Measurements from ENCODE around the gene BCL10. TPM values are rescaled to one million over a fixed set of nuclear protein-coding genes. Genes with fewer than 3 reads are reported as not detected.
A peak's percentile ranks its signal among the peaks of the same experiment; 100 is the strongest.

The BCL10 gene
- total RNA-seq, 1 donor from 2014 or later: 31.3 TPM

DNA sequence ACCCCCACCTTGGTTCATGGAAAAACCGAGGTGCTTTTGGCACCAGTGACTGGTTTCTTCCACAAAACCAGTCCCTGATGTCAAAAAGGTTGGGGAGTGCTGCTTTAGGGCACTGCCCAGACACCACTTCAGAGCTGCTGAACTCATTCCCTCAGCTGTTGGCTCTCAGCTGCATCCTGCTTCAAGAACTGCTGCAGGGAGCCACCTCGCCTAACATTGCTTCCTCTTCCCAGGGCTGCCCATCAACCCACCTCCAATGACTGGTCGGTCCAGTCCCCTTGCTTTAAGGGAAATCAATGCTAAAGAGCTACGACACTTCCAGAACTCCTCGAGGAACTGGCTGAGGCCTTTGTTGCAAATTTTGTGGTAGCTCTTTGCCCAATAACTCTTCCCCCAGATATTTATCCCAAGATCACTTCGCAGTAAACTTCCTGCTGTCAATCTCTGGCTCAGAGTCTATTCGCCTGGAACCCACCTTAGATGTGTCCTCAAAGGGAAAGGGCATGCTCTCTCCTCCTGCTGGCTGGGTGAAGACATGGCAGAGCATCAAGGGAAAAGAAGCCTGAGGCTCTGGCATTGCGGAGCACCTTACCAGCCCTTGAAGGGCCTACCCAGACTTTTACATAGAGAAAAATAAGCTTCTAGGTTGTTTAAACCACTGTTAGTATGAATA lies 46.0 kb downstream of the BCL10 start:
- DNase-seq (ENCODE audit: low read depth): no peak
- Histone ChIP-seq H3K4me3 (ENCODE audit: low read depth, low read length) (no peak overlapping the region), H3K36me3 (ENCODE audit: control insufficient read depth, insufficient read depth, low read length) (no peaks in the 10 kb centered on the region), H3K27me3 (ENCODE audit: control insufficient read depth, insufficient read depth, low read length) (no peaks in the 10 kb centered on the region)
- TF ChIP-seq, protein P1, sequence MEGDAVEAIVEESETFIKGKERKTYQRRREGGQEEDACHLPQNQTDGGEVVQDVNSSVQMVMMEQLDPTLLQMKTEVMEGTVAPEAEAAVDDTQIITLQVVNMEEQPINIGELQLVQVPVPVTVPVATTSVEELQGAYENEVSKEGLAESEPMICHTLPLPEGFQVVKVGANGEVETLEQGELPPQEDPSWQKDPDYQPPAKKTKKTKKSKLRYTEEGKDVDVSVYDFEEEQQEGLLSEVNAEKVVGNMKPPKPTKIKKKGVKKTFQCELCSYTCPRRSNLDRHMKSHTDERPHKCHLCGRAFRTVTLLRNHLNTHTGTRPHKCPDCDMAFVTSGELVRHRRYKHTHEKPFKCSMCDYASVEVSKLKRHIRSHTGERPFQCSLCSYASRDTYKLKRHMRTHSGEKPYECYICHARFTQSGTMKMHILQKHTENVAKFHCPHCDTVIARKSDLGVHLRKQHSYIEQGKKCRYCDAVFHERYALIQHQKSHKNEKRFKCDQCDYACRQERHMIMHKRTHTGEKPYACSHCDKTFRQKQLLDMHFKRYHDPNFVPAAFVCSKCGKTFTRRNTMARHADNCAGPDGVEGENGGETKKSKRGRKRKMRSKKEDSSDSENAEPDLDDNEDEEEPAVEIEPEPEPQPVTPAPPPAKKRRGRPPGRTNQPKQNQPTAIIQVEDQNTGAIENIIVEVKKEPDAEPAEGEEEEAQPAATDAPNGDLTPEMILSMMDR (IDR thresholded peaks at IDR 0.05; ENCODE audit: insufficient read depth, low read length, severe bottlenecking): peak; percentile 26
- FAIRE-seq: no peak

DNA sequence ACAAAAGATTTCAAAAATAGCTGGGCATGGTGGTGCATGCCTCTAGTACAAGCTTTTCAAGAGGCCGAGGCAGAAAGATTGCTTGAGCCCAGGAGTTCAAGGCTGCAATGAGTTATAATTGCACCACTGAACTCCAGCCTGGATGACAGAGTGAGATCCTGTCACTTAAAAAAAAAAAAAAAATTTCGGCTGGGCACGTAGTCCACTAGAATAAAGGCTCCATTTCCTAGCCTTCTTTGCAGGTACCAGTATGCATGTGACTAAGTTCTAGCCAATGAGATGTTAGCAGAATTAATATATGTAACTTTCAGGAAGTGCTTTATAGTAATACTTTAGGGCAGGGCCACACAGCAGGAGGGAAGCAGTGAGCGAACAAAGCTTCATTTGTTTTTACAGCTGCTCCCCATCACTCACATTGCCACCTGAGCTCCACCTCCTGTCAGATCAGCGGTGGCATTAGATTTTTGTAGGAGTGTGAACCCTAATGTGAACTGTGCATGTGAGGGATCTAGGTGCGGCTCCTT lies 46.8 kb downstream of the BCL10 start:
- DNase-seq (ENCODE audit: low read depth) (no peak), FAIRE-seq (no peak)
- TF ChIP-seq, protein P1 (IDR thresholded peaks at IDR 0.05; ENCODE audit: insufficient read depth, low read length, severe bottlenecking): no peak
- Histone ChIP-seq H3K36me3 (ENCODE audit: control insufficient read depth, insufficient read depth, low read length) (no peaks in the 10 kb centered on the region), H3K4me3 (ENCODE audit: low read depth, low read length) (no peak overlapping the region), H3K27me3 (ENCODE audit: control insufficient read depth, insufficient read depth, low read length) (no peaks in the 10 kb centered on the region)

DNA sequence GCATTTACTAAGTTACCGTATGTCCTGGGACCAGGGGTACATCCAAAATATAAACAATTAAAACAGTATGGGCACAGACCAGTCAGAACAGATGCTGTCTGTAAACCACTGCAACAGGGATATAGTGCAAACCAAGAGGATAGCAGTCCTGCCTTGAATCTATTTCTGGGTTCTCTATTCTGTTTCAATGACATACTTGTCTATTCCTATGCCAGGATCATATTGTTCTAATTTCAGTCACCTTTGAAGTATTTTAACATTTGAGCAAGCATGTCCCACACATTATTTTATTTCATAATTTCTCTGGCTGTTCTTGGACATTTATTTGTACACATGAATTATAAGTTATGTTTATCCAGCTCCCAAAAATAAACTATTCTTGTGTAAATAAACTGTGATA lies 47.5 kb downstream of the BCL10 start:
- Histone ChIP-seq H3K36me3 (ENCODE audit: control insufficient read depth, insufficient read depth, low read length) (no peaks in the 10 kb centered on the region), H3K4me3 (ENCODE audit: low read depth, low read length) (no peak overlapping the region), H3K27me3 (ENCODE audit: control insufficient read depth, insufficient read depth, low read length) (no peaks in the 10 kb centered on the region)
- TF ChIP-seq, protein P1 (IDR thresholded peaks at IDR 0.05; ENCODE audit: insufficient read depth, low read length, severe bottlenecking): no peak
- no peak for FAIRE-seq
- DNase-seq (ENCODE audit: low read depth): no peak

DNA sequence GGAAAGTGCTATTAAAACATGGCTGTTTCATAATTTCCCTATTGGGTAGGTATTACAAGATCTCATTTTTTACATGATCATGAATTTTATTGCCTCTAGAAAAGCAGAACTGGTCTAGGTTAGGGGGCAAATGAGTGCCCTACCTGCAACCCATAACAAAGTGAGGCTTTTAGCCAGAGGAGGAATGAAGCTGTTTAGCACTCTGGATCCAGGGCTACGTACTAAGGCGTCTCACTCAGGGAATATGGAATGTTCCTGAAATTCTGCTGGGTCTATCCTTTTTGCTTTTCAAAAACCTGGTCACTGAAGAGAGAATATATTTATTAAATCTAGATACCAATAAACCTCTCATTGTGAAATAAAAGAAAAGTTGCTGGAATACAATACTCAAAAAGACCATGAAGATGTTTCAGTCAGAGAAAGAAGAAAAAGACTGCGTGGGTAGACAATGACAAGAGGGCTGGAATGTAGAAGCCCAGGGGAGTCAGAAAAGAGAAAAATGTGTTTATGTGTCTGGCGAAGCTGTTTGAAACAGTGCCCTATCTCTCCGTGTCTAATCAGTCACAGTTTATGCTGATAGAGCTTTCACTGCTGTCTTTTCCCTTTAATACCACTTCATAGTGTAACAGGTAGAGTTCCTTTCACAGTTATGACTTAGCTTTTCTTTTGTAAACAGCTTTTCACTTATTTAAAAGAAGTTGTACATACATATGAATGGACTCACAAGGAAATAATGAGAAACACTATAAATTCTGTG lies 50.6 kb downstream of the BCL10 start:
- no peak for FAIRE-seq
- no peak overlapping the region for H3K4me3 ChIP-seq (ENCODE audit: low read depth, low read length)
- TF ChIP-seq, protein P1 (IDR thresholded peaks at IDR 0.05; ENCODE audit: insufficient read depth, low read length, severe bottlenecking): no peak

DNA sequence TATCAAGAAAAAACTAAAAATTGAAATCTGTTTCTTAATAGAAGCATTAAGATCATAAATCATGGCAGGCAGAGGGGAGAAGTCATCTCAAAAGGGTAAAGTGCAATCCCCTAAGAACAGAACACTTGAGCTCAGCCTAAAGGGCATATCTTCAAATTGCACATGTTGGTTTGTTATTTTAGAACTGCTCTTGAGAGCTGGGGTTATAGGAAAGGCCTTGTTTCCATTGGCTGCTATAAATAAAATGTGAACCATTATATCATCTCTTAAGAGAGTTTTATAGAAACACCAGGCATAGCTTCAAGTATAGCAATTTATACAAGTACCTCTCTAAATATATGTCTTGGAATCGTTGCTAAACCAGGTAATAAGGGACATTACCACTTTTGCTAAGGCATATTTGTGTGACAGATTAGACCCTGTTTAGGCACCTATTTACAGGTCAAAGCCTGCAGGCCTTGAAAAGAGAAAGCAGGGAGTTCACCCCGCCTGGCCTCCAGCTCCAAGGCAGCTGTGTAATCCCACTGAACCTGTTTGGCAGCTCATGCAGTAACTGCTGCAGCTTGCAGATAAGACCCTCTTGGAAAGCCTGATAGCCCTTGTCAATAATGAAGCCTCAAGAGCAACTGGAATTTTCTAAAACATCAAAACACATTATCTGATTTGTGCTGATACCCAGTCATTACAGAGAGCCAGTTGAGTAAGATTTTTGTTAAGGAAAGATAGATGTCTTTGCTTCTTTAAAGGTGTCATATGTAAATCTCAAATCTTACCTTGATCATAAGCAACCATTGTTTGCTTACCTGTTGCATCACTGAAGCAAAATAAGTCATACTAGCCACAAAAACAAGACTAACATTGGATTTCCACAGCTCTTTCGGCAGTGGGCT lies 51.5 kb downstream of the BCL10 start:
- H3K4me3 ChIP-seq (ENCODE audit: low read depth, low read length): no peak overlapping the region
- DNase-seq (ENCODE audit: low read depth) (peak; percentile 91), FAIRE-seq (peak; percentile 91)
- no peaks in the 10 kb centered on the region for H3K36me3 ChIP-seq (ENCODE audit: control insufficient read depth, insufficient read depth, low read length)
- TF ChIP-seq, protein P1 (IDR thresholded peaks at IDR 0.05; ENCODE audit: insufficient read depth, low read length, severe bottlenecking): no peak
- H3K27me3 ChIP-seq (ENCODE audit: control insufficient read depth, insufficient read depth, low read length): no peaks in the 10 kb centered on the region

More for the DNA sequence above, 50.6 kb downstream of the BCL10 start:
- H3K27me3 ChIP-seq (ENCODE audit: control insufficient read depth, insufficient read depth, low read length): no peaks in the 10 kb centered on the region
- DNase-seq (ENCODE audit: low read depth): no peak
- no peaks in the 10 kb centered on the region for H3K36me3 ChIP-seq (ENCODE audit: control insufficient read depth, insufficient read depth, low read length)
